Middle frontal gyrus (tissue), 1 donor: Measurements from ENCODE around the gene AGBL1.

ENCODE experiments used
- DNase-seq: peaks from one replicate; pipeline ENCODE4 v3.0.0-alpha.2; 2015; ENCODE audit warnings: low spot score; ENCODE audit errors: extremely low spot score

Gene AGBL1

GRCh38 chr15:86630946-86631345, 551.3 kb downstream of the AGBL1 start:
- no peak for DNase-seq

GRCh38 chr15:86634146-86634545, 554.5 kb downstream of the AGBL1 start:
- no peak for DNase-seq

- DNase-seq, result no peak
Observed at GRCh38 chr15:86634992-86635638, 555.4 kb downstream of the AGBL1 start.

- DNase-seq, result no peak
Observed at GRCh38 chr15:86644339-86644738, 564.7 kb downstream of the AGBL1 start.

GRCh38 chr15:86645925-86646500, 566.3 kb downstream of the AGBL1 start:
- no peak for DNase-seq

- DNase-seq, result no peak
Observed at GRCh38 chr15:86647810-86648440, 568.3 kb downstream of the AGBL1 start.

- DNase-seq, result no peak
Observed at GRCh38 chr15:86649277-86649676, 569.6 kb downstream of the AGBL1 start.

- no peak for DNase-seq
Observed at GRCh38 chr15:86650094-86650493, 570.4 kb downstream of the AGBL1 start.

GRCh38 chr15:86653344-86654197, 573.9 kb downstream of the AGBL1 start:
- DNase-seq, result no peak

- no peak for DNase-seq
Observed at GRCh38 chr15:86654501-86654900, 574.8 kb downstream of the AGBL1 start.

- DNase-seq, result no peak
Observed at GRCh38 chr15:86657305-86657704, 577.6 kb downstream of the AGBL1 start.

GRCh38 chr15:86659724-86660411, 580.2 kb downstream of the AGBL1 start:
- no peak for DNase-seq

GRCh38 chr15:86661580-86661979, 581.9 kb downstream of the AGBL1 start:
- no peak for DNase-seq

GRCh38 chr15:86663304-86663703, 583.6 kb downstream of the AGBL1 start:
- DNase-seq, result no peak

GRCh38 chr15:86663979-86664378, 584.3 kb downstream of the AGBL1 start:
- no peak for DNase-seq

GRCh38 chr15:86664581-86664980, 584.9 kb downstream of the AGBL1 start:
- DNase-seq, result no peak

- no peak for DNase-seq
Observed at GRCh38 chr15:86676002-86676401, 596.3 kb downstream of the AGBL1 start.

- DNase-seq, result no peak
Observed at GRCh38 chr15:86677278-86677677, 597.6 kb downstream of the AGBL1 start.

- no peak for DNase-seq
Observed at GRCh38 chr15:86685263-86685662, 605.6 kb downstream of the AGBL1 start.

- no peak for DNase-seq
Observed at GRCh38 chr15:86689006-86689405, 609.3 kb downstream of the AGBL1 start.

GRCh38 chr15:86690566-86690965, 610.9 kb downstream of the AGBL1 start:
- no peak for DNase-seq
